ENCODE data around the gene JADE2.

JADE2 gene

DNA sequence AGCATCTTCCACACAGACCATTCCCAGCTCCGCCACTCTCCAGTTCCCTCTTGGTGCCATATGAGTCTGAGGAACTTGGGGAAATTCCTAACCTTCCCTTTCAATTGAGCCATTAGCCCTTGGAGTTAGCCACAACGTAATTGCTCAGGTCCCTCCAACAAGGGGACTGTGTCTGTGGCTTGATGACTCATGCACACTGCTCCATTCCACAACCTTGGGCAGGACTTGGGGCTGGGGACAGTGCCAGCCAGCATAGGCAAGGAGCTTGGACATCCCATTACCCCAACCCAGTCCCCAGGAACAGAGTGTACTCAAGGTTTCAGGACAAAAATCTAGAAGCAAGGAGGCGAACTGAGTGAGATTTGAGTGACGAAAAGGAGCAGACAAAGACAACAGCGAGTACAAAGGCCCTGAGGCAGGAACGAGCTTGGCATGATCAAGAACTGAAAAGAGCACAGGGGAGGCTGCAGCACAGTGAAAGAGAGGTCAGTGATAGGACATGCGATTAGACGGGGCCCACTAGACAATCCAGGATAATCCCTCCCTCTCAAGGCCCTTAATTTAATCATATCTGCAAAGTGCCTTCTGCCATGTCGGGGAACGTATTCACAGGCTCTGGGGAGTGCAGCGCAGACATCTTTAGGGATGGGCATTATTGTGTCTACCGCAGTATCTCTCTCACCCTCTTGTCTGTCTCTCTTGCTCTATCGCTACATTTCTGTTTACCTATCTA is 16.0 kb upstream of the JADE2 start (continued):
- TF ChIP-seq, protein P1, sequence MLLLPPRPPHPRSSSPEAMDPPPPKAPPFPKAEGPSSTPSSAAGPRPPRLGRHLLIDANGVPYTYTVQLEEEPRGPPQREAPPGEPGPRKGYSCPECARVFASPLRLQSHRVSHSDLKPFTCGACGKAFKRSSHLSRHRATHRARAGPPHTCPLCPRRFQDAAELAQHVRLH (tag by site-specific recombination; IDR thresholded peaks at IDR 0.05), result no peak
- TF ChIP-seq ZNF426 (tag by site-specific recombination; IDR thresholded peaks at IDR 0.05), result no peak
- no peak for TF ChIP-seq GLIS1 (tag by site-specific recombination; IDR thresholded peaks at IDR 0.05)

DNA sequence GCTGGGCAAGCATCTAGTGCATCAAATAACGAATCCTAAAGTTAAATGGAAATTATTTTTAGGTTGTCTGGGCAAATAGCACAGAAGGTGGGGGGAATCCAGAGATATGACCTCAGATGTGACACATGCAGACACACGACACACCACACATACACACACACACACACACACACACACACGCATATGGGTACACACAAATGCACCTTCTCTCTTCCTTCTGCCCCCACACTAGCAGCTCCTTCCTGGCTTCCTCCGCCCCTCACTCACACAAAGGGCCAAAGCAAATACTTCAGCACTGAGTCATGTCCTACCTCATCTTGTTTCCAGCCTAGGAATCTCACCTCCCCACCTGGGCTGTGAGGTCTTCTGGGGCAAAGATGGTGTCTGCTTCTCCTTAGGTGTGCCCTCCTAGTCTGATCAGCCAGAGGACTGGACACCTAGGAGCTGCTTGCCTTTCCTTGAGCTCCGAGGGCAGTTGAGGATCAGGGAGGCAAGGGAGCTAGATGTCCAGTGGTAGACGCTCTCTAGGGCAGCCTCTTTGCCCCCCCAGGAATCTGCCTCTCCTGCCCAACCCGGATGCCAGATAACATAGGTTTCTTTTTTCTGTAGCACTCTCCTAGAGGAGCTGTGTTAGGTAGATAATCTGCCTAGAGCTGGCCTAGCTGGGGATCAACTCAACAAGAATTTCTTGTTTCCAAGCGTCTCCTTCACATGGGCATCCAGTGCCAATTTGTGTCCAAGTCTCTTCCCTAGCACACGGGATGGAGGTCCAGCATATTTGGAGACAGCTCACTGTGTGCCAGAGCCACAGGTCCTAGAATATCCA is 14.3 kb upstream of the JADE2 start:
- Histone ChIP-seq H3K4me1 (ENCODE audit: control insufficient read depth, insufficient read depth, low read length) (peaks cover 9% of the 10 kb centered on the region; the same call in 1 of the 2 replicates), H3K36me3 (ENCODE audit: control insufficient read depth in 2 of 2, insufficient read depth in 1 of 2, low read length in 2 of 2) (no peaks in the 10 kb centered on the region), H3K27ac (ENCODE audit: extremely low read depth, low read depth, low read length) (no peak overlapping the region), H3K4me3 (ENCODE audit: low read depth, low read length) (no peak overlapping the region), H3K9me3 (ENCODE audit: control insufficient read depth, insufficient read depth, low read depth, low read length) (no peaks in the 10 kb centered on the region)
- CTCF ChIA-PET, result interaction anchor here (0.5 to 2.0 kb wide), 14 partner anchors 8 to 100 kb away, joined by 3 to 15 read pairs (median 3); partner anchors contain the start of gene CDKN2AIPNL
- POLR2A ChIA-PET, result interaction anchor here (0.7 to 3.4 kb wide), 8 partner anchors 8 to 281 kb away, joined by 4 to 23 read pairs (median 8); partner anchors contain the start of genes CDKN2AIPNL and JADE2
- TF ChIP-seq, protein P2, sequence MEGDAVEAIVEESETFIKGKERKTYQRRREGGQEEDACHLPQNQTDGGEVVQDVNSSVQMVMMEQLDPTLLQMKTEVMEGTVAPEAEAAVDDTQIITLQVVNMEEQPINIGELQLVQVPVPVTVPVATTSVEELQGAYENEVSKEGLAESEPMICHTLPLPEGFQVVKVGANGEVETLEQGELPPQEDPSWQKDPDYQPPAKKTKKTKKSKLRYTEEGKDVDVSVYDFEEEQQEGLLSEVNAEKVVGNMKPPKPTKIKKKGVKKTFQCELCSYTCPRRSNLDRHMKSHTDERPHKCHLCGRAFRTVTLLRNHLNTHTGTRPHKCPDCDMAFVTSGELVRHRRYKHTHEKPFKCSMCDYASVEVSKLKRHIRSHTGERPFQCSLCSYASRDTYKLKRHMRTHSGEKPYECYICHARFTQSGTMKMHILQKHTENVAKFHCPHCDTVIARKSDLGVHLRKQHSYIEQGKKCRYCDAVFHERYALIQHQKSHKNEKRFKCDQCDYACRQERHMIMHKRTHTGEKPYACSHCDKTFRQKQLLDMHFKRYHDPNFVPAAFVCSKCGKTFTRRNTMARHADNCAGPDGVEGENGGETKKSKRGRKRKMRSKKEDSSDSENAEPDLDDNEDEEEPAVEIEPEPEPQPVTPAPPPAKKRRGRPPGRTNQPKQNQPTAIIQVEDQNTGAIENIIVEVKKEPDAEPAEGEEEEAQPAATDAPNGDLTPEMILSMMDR (tag by site-specific recombination; IDR thresholded peaks at IDR 0.05), result no peak
- TF ChIP-seq, protein P3, sequence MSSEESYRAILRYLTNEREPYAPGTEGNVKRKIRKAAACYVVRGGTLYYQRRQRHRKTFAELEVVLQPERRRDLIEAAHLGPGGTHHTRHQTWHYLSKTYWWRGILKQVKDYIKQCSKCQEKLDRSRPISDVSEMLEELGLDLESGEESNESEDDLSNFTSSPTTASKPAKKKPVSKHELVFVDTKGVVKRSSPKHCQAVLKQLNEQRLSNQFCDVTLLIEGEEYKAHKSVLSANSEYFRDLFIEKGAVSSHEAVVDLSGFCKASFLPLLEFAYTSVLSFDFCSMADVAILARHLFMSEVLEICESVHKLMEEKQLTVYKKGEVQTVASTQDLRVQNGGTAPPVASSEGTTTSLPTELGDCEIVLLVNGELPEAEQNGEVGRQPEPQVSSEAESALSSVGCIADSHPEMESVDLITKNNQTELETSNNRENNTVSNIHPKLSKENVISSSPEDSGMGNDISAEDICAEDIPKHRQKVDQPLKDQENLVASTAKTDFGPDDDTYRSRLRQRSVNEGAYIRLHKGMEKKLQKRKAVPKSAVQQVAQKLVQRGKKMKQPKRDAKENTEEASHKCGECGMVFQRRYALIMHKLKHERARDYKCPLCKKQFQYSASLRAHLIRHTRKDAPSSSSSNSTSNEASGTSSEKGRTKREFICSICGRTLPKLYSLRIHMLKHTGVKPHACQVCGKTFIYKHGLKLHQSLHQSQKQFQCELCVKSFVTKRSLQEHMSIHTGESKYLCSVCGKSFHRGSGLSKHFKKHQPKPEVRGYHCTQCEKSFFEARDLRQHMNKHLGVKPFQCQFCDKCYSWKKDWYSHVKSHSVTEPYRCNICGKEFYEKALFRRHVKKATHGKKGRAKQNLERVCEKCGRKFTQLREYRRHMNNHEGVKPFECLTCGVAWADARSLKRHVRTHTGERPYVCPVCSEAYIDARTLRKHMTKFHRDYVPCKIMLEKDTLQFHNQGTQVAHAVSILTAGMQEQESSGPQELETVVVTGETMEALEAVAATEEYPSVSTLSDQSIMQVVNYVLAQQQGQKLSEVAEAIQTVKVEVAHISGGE (tag by site-specific recombination; conservative IDR thresholded peaks at IDR 0.05; ENCODE audit: low read depth), result no peak
- no peak for TF ChIP-seq ZNF521 (tag by site-specific recombination; IDR thresholded peaks at IDR 0.05)
- TF ChIP-seq ZFHX2 (tag by site-specific recombination; conservative IDR thresholded peaks at IDR 0.05), result peak; percentile 98
- no peak for TF ChIP-seq BCL11A (tag by site-specific recombination; IDR thresholded peaks at IDR 0.05; ENCODE audit: low read depth)
- TF ChIP-seq, protein P4, sequence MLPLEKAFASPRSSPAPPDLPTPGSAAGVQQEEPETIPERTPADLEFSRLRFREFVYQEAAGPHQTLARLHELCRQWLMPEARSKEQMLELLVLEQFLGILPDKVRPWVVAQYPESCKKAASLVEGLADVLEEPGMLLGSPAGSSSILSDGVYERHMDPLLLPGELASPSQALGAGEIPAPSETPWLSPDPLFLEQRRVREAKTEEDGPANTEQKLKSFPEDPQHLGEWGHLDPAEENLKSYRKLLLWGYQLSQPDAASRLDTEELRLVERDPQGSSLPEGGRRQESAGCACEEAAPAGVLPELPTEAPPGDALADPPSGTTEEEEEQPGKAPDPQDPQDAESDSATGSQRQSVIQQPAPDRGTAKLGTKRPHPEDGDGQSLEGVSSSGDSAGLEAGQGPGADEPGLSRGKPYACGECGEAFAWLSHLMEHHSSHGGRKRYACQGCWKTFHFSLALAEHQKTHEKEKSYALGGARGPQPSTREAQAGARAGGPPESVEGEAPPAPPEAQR (tag by site-specific recombination; IDR thresholded peaks at IDR 0.05), result no peak
- TF ChIP-seq, protein P5, sequence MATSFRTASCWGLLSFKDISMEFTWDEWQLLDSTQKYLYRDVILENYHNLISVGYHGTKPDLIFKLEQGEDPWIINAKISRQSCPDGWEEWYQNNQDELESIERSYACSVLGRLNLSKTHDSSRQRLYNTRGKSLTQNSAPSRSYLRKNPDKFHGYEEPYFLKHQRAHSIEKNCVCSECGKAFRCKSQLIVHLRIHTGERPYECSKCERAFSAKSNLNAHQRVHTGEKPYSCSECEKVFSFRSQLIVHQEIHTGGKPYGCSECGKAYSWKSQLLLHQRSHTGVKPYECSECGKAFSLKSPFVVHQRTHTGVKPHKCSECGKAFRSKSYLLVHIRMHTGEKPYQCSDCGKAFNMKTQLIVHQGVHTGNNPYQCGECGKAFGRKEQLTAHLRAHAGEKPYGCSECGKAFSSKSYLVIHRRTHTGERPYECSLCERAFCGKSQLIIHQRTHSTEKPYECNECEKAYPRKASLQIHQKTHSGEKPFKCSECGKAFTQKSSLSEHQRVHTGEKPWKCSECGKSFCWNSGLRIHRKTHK (tag by site-specific recombination; IDR thresholded peaks at IDR 0.05), result 0 out of 2 replicates have a peak, but pooled peaks have one; percentile 33
- no peak for TF ChIP-seq ZNF266 (tag by site-specific recombination; IDR thresholded peaks at IDR 0.05; ENCODE audit: low read depth)
- no peak for TF ChIP-seq ZNF561 (tag by site-specific recombination; IDR thresholded peaks at IDR 0.05; ENCODE audit: borderline replicate concordance)
- TF ChIP-seq ZNF335 (tag by site-specific recombination; conservative IDR thresholded peaks at IDR 0.05), result peak; percentile 40; the same call in 1 of the 2 replicates
- 0 out of 2 replicates have a peak, but pooled peaks have one; percentile 41 for TF ChIP-seq ZNF112 (tag by site-specific recombination; IDR thresholded peaks at IDR 0.05)
- TF ChIP-seq RBAK (tag by site-specific recombination; IDR thresholded peaks at IDR 0.05), result peak; percentile 83; the same call in 1 of the 2 replicates
- TF ChIP-seq, protein P6, sequence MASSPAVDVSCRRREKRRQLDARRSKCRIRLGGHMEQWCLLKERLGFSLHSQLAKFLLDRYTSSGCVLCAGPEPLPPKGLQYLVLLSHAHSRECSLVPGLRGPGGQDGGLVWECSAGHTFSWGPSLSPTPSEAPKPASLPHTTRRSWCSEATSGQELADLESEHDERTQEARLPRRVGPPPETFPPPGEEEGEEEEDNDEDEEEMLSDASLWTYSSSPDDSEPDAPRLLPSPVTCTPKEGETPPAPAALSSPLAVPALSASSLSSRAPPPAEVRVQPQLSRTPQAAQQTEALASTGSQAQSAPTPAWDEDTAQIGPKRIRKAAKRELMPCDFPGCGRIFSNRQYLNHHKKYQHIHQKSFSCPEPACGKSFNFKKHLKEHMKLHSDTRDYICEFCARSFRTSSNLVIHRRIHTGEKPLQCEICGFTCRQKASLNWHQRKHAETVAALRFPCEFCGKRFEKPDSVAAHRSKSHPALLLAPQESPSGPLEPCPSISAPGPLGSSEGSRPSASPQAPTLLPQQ (tag by site-specific recombination; IDR thresholded peaks at IDR 0.05), result peak; percentile 62
- TF ChIP-seq, protein P7, sequence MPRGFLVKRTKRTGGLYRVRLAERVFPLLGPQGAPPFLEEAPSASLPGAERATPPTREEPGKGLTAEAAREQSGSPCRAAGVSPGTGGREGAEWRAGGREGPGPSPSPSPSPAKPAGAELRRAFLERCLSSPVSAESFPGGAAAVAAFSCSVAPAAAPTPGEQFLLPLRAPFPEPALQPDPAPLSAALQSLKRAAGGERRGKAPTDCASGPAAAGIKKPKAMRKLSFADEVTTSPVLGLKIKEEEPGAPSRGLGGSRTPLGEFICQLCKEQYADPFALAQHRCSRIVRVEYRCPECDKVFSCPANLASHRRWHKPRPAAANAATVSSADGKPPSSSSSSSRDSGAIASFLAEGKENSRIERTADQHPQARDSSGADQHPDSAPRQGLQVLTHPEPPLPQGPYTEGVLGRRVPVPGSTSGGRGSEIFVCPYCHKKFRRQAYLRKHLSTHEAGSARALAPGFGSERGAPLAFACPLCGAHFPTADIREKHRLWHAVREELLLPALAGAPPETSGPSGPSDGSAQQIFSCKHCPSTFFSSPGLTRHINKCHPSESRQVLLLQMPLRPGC (tag by site-specific recombination; IDR thresholded peaks at IDR 0.05), result 0 out of 2 replicates have a peak, but pooled peaks have one; percentile 26
- TF ChIP-seq SETDB1 (IDR thresholded peaks at IDR 0.05; ENCODE audit: insufficient read length, low read length), result no peak
- TF ChIP-seq ZNF664 (tag by site-specific recombination; IDR thresholded peaks at IDR 0.05), result no peak
- TF ChIP-seq ZNF626 (tag by site-specific recombination; IDR thresholded peaks at IDR 0.05), result no peak
- no peak for TF ChIP-seq ZIC2 (tag by site-specific recombination; IDR thresholded peaks at IDR 0.05)
